RWPE2 (cell line): ENCODE measurements around the gene ELF3.
"Not testable (repeated sequence)": the region's sequence is repeated elsewhere in the genome, so short reads cannot be mapped to it uniquely, and the experiment has no call there.

Source experiments
- ATAC-seq: fragments of 200-7000 bp; cut with Tn5 transposase; 3 replicates; pipeline ENCODE4 v1.9.1; 2021; ENCODE audit warnings: low read depth
- DNase-seq: peaks from one replicate; pipeline ENCODE4 v3.0.0-alpha.2; 2020; ENCODE audit warnings: low spot score
- H3K27ac ChIP-seq: fragments of 450-650 bp; 2 replicates; pipeline ENCODE4 v1.5.1; 2017; ENCODE audit warnings: mild to moderate bottlenecking; ENCODE audit not compliant: poor library complexity, severe bottlenecking
- H3K27me3 ChIP-seq: fragments of 250-450 bp; sonication (Bioruptor Pico); 2 replicates; pipeline ENCODE4 v1.5.1; 2021; ENCODE audit warnings: mild to moderate bottlenecking, moderate library complexity; ENCODE audit not compliant: insufficient read depth, poor library complexity, severe bottlenecking
- H3K36me3 ChIP-seq: fragments of 250-450 bp; sonication (Bioruptor Pico); 2 replicates; pipeline ENCODE4 v1.5.1; 2020; ENCODE audit warnings: low read depth, mild to moderate bottlenecking, moderate library complexity
- H3K4me1 ChIP-seq: fragments of 250-450 bp; sonication (Bioruptor Pico); 2 replicates; pipeline ENCODE4 v1.5.1; 2021; ENCODE audit warnings: mild to moderate bottlenecking, moderate library complexity; ENCODE audit not compliant: insufficient read depth, poor library complexity, severe bottlenecking
- H3K4me3 ChIP-seq: fragments of 250-450 bp; sonication (Bioruptor Pico); 2 replicates; pipeline ENCODE4 v1.5.1; 2021; ENCODE audit warnings: mild to moderate bottlenecking, moderate library complexity; ENCODE audit not compliant: severe bottlenecking
- H3K9me3 ChIP-seq: fragments of 250-450 bp; sonication (Bioruptor Pico); 2 replicates; pipeline ENCODE4 v1.5.1; 2021; ENCODE audit warnings: mild to moderate bottlenecking, moderate library complexity; ENCODE audit not compliant: severe bottlenecking
- CTCF ChIP-seq: fragments of 450-650 bp; IDR thresholded peaks from one replicate; pipeline ENCODE4 v1.5.1; 2017; ENCODE audit warnings: mild to moderate bottlenecking, moderate library complexity; ENCODE audit not compliant: poor library complexity, severe bottlenecking

ELF3 gene

GRCh38 chr1:202010180-202011015 lies at the start of gene ELF3:
Gene ELF3 (plus strand): TSS chr1:202010587. CDS start chr1:202011137, 550 bp downstream.
- Histone ChIP-seq H3K4me1 (peaks cover 52% of the 10 kb centered on the region), H3K27me3 (no peaks in the 10 kb centered on the region), H3K4me3 (peak within 1 kb of the TSS; percentile 27), H3K36me3 (peaks cover 9% of the 10 kb centered on the region), H3K27ac (peak within 1 kb of the TSS; percentile 68), H3K9me3 (no peaks in the 10 kb centered on the region)
- DNase-seq: peak; percentile 74
- no peak for TF ChIP-seq CTCF
- peak; percentile 61 for ATAC-seq

GRCh38 chr1:201962382-201962781 lies 48.0 kb upstream of the ELF3 start:
- not testable (repeated sequence) for DNase-seq, H3K27me3 ChIP-seq, ATAC-seq, H3K4me1 ChIP-seq, H3K9me3 ChIP-seq, H3K4me3 ChIP-seq, H3K27ac ChIP-seq
- H3K36me3 ChIP-seq: peaks cover 94% of the 10 kb centered on the region

GRCh38 chr1:201964261-201964660 lies 46.1 kb upstream of the ELF3 start:
- H3K36me3 ChIP-seq: peaks cover 92% of the 10 kb centered on the region
- TF ChIP-seq CTCF: no peak
- no peak for DNase-seq
- no peak overlapping the region for H3K4me3 ChIP-seq
- ATAC-seq: no peak
- no peaks in the 10 kb centered on the region for H3K9me3 ChIP-seq
- no peak overlapping the region for H3K27ac ChIP-seq
- H3K27me3 ChIP-seq: no peaks in the 10 kb centered on the region
- H3K4me1 ChIP-seq: no peaks in the 10 kb centered on the region

GRCh38 chr1:201966171-201966570 lies 44.2 kb upstream of the ELF3 start:
- DNase-seq (no peak), ATAC-seq (no peak)
- Histone ChIP-seq H3K9me3 (no peaks in the 10 kb centered on the region), H3K27ac (no peak overlapping the region), H3K27me3 (no peaks in the 10 kb centered on the region), H3K36me3 (peaks cover 93% of the 10 kb centered on the region), H3K4me3 (no peak overlapping the region), H3K4me1 (no peaks in the 10 kb centered on the region)
- no peak for TF ChIP-seq CTCF

- peaks cover 71% of the 10 kb centered on the region for H3K36me3 ChIP-seq
- DNase-seq: no peak
Observed at GRCh38 chr1:201968202-201968925, 42.0 kb upstream of the ELF3 start.

More at GRCh38 chr1:201968202-201968925, 42.0 kb upstream of the ELF3 start:
- Histone ChIP-seq H3K27ac (no peak overlapping the region), H3K27me3 (no peaks in the 10 kb centered on the region), H3K9me3 (no peaks in the 10 kb centered on the region), H3K4me3 (no peak overlapping the region), H3K4me1 (no peaks in the 10 kb centered on the region)
- TF ChIP-seq CTCF: no peak
- no peak for ATAC-seq
